ENCODE data around the gene PDE4DIP. TPM values are rescaled to one million over a fixed set of nuclear protein-coding genes. Genes with fewer than 3 reads are reported as not detected.
"Not testable (repeated sequence)": the region's sequence is repeated elsewhere in the genome, so short reads cannot be mapped to it uniquely, and the experiment has no call there.

The PDE4DIP gene
- total and polyA plus RNA-seq, 5 experiments from 2014 or later, result 5.9 to 54.9 (median 14.1) TPM

- ATAC-seq, H3K27ac Mint-ChIP-seq, H3K4me1 Mint-ChIP-seq, H3K4me3 Mint-ChIP-seq, H3K27me3 Mint-ChIP-seq, H3K36me3 Mint-ChIP-seq, POLR2A ChIA-PET, H3K9me3 Mint-ChIP-seq, DNase-seq: not testable (repeated sequence)
Observed at GRCh38 chr1:148989378-148989777, 145.2 kb downstream of the PDE4DIP start.

GRCh38 chr1:148990233-148990788 is 146.1 kb downstream of the PDE4DIP start:
- ATAC-seq, DNase-seq, H3K36me3 Mint-ChIP-seq, H3K4me3 Mint-ChIP-seq, H3K9me3 Mint-ChIP-seq, POLR2A ChIA-PET, H3K27me3 Mint-ChIP-seq, H3K4me1 Mint-ChIP-seq, H3K27ac Mint-ChIP-seq: not testable (repeated sequence)

GRCh38 chr1:148991818-148992217 is 147.6 kb downstream of the PDE4DIP start:
- DNase-seq, H3K36me3 Mint-ChIP-seq, ATAC-seq, H3K4me1 Mint-ChIP-seq, H3K27me3 Mint-ChIP-seq, H3K4me3 Mint-ChIP-seq, H3K27ac Mint-ChIP-seq, POLR2A ChIA-PET, H3K9me3 Mint-ChIP-seq: not testable (repeated sequence)

- ATAC-seq, H3K4me1 Mint-ChIP-seq, H3K27me3 Mint-ChIP-seq, POLR2A ChIA-PET, H3K9me3 Mint-ChIP-seq, H3K27ac Mint-ChIP-seq, DNase-seq, H3K4me3 Mint-ChIP-seq, H3K36me3 Mint-ChIP-seq: not testable (repeated sequence)
Observed at GRCh38 chr1:148992364-148992763, 148.1 kb downstream of the PDE4DIP start.

GRCh38 chr1:148996449-148997224 is 152.4 kb downstream of the PDE4DIP start:
- H3K27me3 Mint-ChIP-seq, H3K4me1 Mint-ChIP-seq, H3K27ac Mint-ChIP-seq, H3K9me3 Mint-ChIP-seq, H3K36me3 Mint-ChIP-seq, DNase-seq, H3K4me3 Mint-ChIP-seq, ATAC-seq, POLR2A ChIA-PET: not testable (repeated sequence)

GRCh38 chr1:148997405-148997804 is 153.2 kb downstream of the PDE4DIP start:
- POLR2A ChIA-PET, H3K36me3 Mint-ChIP-seq, DNase-seq, H3K9me3 Mint-ChIP-seq, H3K4me3 Mint-ChIP-seq, ATAC-seq, H3K4me1 Mint-ChIP-seq, H3K27me3 Mint-ChIP-seq, H3K27ac Mint-ChIP-seq: not testable (repeated sequence)

- H3K27ac Mint-ChIP-seq, H3K36me3 Mint-ChIP-seq, ATAC-seq, H3K27me3 Mint-ChIP-seq, H3K9me3 Mint-ChIP-seq, H3K4me1 Mint-ChIP-seq, POLR2A ChIA-PET, H3K4me3 Mint-ChIP-seq, DNase-seq: not testable (repeated sequence)
Observed at GRCh38 chr1:149002664-149003063, 158.4 kb downstream of the PDE4DIP start.

GRCh38 chr1:149008326-149008725 is 164.1 kb downstream of the PDE4DIP start:
- ATAC-seq, H3K9me3 Mint-ChIP-seq, H3K36me3 Mint-ChIP-seq, H3K4me3 Mint-ChIP-seq, DNase-seq, H3K27ac Mint-ChIP-seq, H3K4me1 Mint-ChIP-seq, POLR2A ChIA-PET, H3K27me3 Mint-ChIP-seq: not testable (repeated sequence)

- H3K36me3 Mint-ChIP-seq, POLR2A ChIA-PET, DNase-seq, H3K4me3 Mint-ChIP-seq, H3K9me3 Mint-ChIP-seq, H3K4me1 Mint-ChIP-seq, H3K27me3 Mint-ChIP-seq, H3K27ac Mint-ChIP-seq, ATAC-seq: not testable (repeated sequence)
Observed at GRCh38 chr1:149008769-149009168, 164.5 kb downstream of the PDE4DIP start.

- H3K4me3 Mint-ChIP-seq, POLR2A ChIA-PET, H3K9me3 Mint-ChIP-seq, ATAC-seq, H3K27me3 Mint-ChIP-seq, H3K27ac Mint-ChIP-seq, H3K4me1 Mint-ChIP-seq, H3K36me3 Mint-ChIP-seq, DNase-seq: not testable (repeated sequence)
Observed at GRCh38 chr1:149009761-149010160, 165.5 kb downstream of the PDE4DIP start.

GRCh38 chr1:149012599-149012998 is 168.4 kb downstream of the PDE4DIP start:
- H3K27me3 Mint-ChIP-seq, H3K4me1 Mint-ChIP-seq, H3K36me3 Mint-ChIP-seq, DNase-seq, POLR2A ChIA-PET, H3K4me3 Mint-ChIP-seq, ATAC-seq, H3K27ac Mint-ChIP-seq, H3K9me3 Mint-ChIP-seq: not testable (repeated sequence)

- H3K36me3 Mint-ChIP-seq, H3K4me1 Mint-ChIP-seq, H3K27me3 Mint-ChIP-seq, POLR2A ChIA-PET, ATAC-seq, H3K4me3 Mint-ChIP-seq, H3K9me3 Mint-ChIP-seq, DNase-seq, H3K27ac Mint-ChIP-seq: not testable (repeated sequence)
Observed at GRCh38 chr1:149013513-149013912, 169.3 kb downstream of the PDE4DIP start.

- H3K4me1 Mint-ChIP-seq, H3K27me3 Mint-ChIP-seq, H3K4me3 Mint-ChIP-seq, H3K36me3 Mint-ChIP-seq, POLR2A ChIA-PET, ATAC-seq, DNase-seq, H3K27ac Mint-ChIP-seq, H3K9me3 Mint-ChIP-seq: not testable (repeated sequence)
Observed at GRCh38 chr1:149015522-149015921, 171.3 kb downstream of the PDE4DIP start.

GRCh38 chr1:149016626-149017025 is 172.4 kb downstream of the PDE4DIP start:
- H3K36me3 Mint-ChIP-seq, H3K4me3 Mint-ChIP-seq, DNase-seq, ATAC-seq, H3K9me3 Mint-ChIP-seq, H3K27ac Mint-ChIP-seq, POLR2A ChIA-PET, H3K4me1 Mint-ChIP-seq, H3K27me3 Mint-ChIP-seq: not testable (repeated sequence)

Data from naive thymus-derived CD8-positive, alpha-beta T cell (primary cell).